GM23338 (cell line): Measurements from ENCODE around the gene FGFRL1.
A peak's percentile ranks its signal among the peaks of the same experiment; 100 is the strongest.

Experiments used
- CREB1 ChIP-seq: fragments of 250-450 bp; sonication (Bioruptor Pico); IDR thresholded peaks from 2 replicates; pipeline ENCODE4 v1.5.0; 2020; ENCODE audit warnings: low read depth, mild to moderate bottlenecking, moderate library complexity
- CTCF ChIP-seq, 2 experiments: fragments of 200-600 bp in 1 of 2; sonication (generic) in 1 of 2; conservative IDR thresholded peaks; 2 replicates each; pipeline versions ENCODE4 v1.5.1 to v1.6.1; 2016 to 2017; ENCODE audit warnings: antibody characterized with exemption in 2 of 2, low read depth in 2 of 2, mild to moderate bottlenecking in 2 of 2, moderate library complexity in 1 of 2
- EZH2 ChIP-seq: fragments of 200-600 bp; sonication (generic); IDR thresholded peaks from one replicate; pipeline ENCODE4 v1.8.0; 2017; ENCODE audit warnings: antibody characterized with exemption, mild to moderate bottlenecking, low read depth; ENCODE audit not compliant: unreplicated experiment
- EZH2phosphoT487 ChIP-seq: fragments of 200-600 bp; sonication (generic); IDR thresholded peaks from one replicate; pipeline ENCODE4 v1.8.1; 2018; ENCODE audit warnings: antibody characterized with exemption; ENCODE audit not compliant: unreplicated experiment
- JUNB ChIP-seq: IDR thresholded peaks from one replicate; pipeline ENCODE4 v1.6.1; 2016; ENCODE audit warnings: antibody characterized with exemption; ENCODE audit not compliant: unreplicated experiment
- NANOG ChIP-seq: IDR thresholded peaks from 2 replicates; pipeline ENCODE4 v1.6.1; 2016; ENCODE audit warnings: antibody characterized with exemption, borderline replicate concordance
- POLR2AphosphoS5 ChIP-seq: IDR thresholded peaks from 2 replicates; pipeline ENCODE4 v1.6.1; 2016; ENCODE audit warnings: antibody characterized with exemption, low read depth
- REST ChIP-seq: IDR thresholded peaks from one replicate; pipeline ENCODE4 v1.6.1; 2018; ENCODE audit warnings: antibody characterized with exemption; ENCODE audit not compliant: unreplicated experiment
- ZNF114 ChIP-seq: fragments of 250-450 bp; sonication (Bioruptor Pico); IDR thresholded peaks from 2 replicates; pipeline ENCODE4 v1.5.0; 2020; ENCODE audit warnings: mild to moderate bottlenecking, moderate library complexity
- ZNF331 ChIP-seq: fragments of 250-450 bp; sonication (Bioruptor Pico); IDR thresholded peaks from 2 replicates; pipeline ENCODE4 v1.5.0; 2020; ENCODE audit warnings: low read depth, mild to moderate bottlenecking, moderate library complexity
- ZNF462 ChIP-seq: fragments of 250-450 bp; sonication (Bioruptor Pico); IDR thresholded peaks from 2 replicates; pipeline ENCODE4 v1.5.0; 2020; ENCODE audit warnings: mild to moderate bottlenecking, moderate library complexity

- TF ChIP-seq CTCF (conservative IDR thresholded peaks at IDR 0.05; ENCODE audit: low read depth in 2 of 2) (peak in 1 of 2 experiments; percentile 53; a peak in 2 of 4 replicates), JUNB (no peak), REST (no peak), EZH2 (no peak), ZNF114 (CRISPR knock-in tag) (no peak), POLR2AphosphoS5 (no peak), EZH2phosphoT487 (no peak), CREB1 (CRISPR knock-in tag) (no peak), ZNF331 (CRISPR knock-in tag) (no peak), NANOG (no peak), ZNF462 (CRISPR knock-in tag) (no peak)
Observed at GRCh38 chr4:962231-963208, 48.9 kb upstream of the FGFRL1 start.
